Lung (tissue), 12 donors: Measurements from ENCODE around the gene IL4. TPM values are rescaled to one million over a fixed set of nuclear protein-coding genes. Genes with fewer than 3 reads are reported as not detected.

ENCODE experiments used
- ATAC-seq: fragments of 200-7000 bp; cut with Tn5 transposase; one replicate; pipeline ENCODE4 v1.9.1; 2020; ENCODE audit warnings: moderate number of reproducible peaks; ENCODE audit not compliant: insufficient read depth, low FRiP score
- DNase-seq, 3 donors: peaks; one replicate each; pipeline ENCODE4 v3.0.0-alpha.2; 2013 to 2017
- H3K27ac ChIP-seq, 2 donors: one replicate each; pipeline ENCODE4 v1.5.1; 2013; ENCODE audit warnings: mild to moderate bottlenecking in 2 of 2, moderate library complexity in 2 of 2, control low read depth in 1 of 2, inconsistent platforms in 1 of 2, low read depth in 1 of 2, low read length in 1 of 2
- H3K27me3 ChIP-seq, 3 donors: one replicate each; pipeline ENCODE4 v1.5.1; 2013; ENCODE audit warnings: low read length in 2 of 3; ENCODE audit not compliant: control insufficient read depth in 3 of 3, insufficient read depth in 3 of 3
- H3K36me3 ChIP-seq, 4 donors: one replicate each; pipeline ENCODE4 v1.5.1; 2013; ENCODE audit warnings: low read length in 4 of 4, mild to moderate bottlenecking in 1 of 4, moderate library complexity in 1 of 4; ENCODE audit not compliant: control insufficient read depth in 4 of 4, insufficient read depth in 4 of 4
- H3K4me1 ChIP-seq, 5 donors: one replicate each; pipeline ENCODE4 v1.5.1; 2013; ENCODE audit warnings: low read length in 5 of 5, mild to moderate bottlenecking in 2 of 5, moderate library complexity in 1 of 5; ENCODE audit not compliant: control insufficient read depth in 5 of 5, insufficient read depth in 5 of 5
- H3K4me3 ChIP-seq: one replicate; pipeline ENCODE4 v1.5.1; 2013; ENCODE audit warnings: mild to moderate bottlenecking, control low read depth, moderate library complexity
- H3K9ac ChIP-seq, 2 donors: one replicate each; pipeline ENCODE4 v1.5.1; 2013; ENCODE audit warnings: low read length in 2 of 2, control low read depth in 1 of 2; ENCODE audit not compliant: insufficient read depth in 1 of 2
- H3K9me3 ChIP-seq, 4 donors: one replicate each; pipeline ENCODE4 v1.5.1; 2013; ENCODE audit warnings: low read length in 3 of 4, mild to moderate bottlenecking in 1 of 4, moderate library complexity in 1 of 4; ENCODE audit not compliant: control insufficient read depth in 4 of 4, insufficient read depth in 3 of 4
- CTCF ChIP-seq: IDR thresholded peaks from 2 replicates; pipeline ENCODE4 v1.5.1; 2012; ENCODE audit warnings: mild to moderate bottlenecking; ENCODE audit errors: control extremely low read depth, extremely low read depth
- WGBS, 2 donors: extraction: QIAGEN DNeasy Blood & Tissue Kit; methylation state at CpG; one replicate each; pipeline ENCODE4 v1.1.7; 2013; 5-methylcytosine and 5-hydroxymethylcytosine counted together
- polyA plus RNA-seq, 2 donors: library from polyadenylated mRNA; stranded (reverse); fragments of 200-250 nt; gene quantifications; one replicate each; pipeline ENCODE4 v1.2.1, GENCODE V29; 2013
- total RNA-seq, 2 donors: library from RNA; depleted of rRNA in 1 of 2; stranded (reverse); fragments of >200 nt in 1 of 2; gene quantifications; one replicate each; pipeline ENCODE4 v1.2.1, GENCODE V29; 2014 to 2021
- donor health status: control.
- donor health status: control.
- donor health status: Bipolar disorder and iron deficiency.
- donor health status: healthy.
- donor health status: DM: yes; HTN: yes; CAD: no.

Gene IL4
- total and polyA plus RNA-seq, 4 donors: not detected

DNA sequence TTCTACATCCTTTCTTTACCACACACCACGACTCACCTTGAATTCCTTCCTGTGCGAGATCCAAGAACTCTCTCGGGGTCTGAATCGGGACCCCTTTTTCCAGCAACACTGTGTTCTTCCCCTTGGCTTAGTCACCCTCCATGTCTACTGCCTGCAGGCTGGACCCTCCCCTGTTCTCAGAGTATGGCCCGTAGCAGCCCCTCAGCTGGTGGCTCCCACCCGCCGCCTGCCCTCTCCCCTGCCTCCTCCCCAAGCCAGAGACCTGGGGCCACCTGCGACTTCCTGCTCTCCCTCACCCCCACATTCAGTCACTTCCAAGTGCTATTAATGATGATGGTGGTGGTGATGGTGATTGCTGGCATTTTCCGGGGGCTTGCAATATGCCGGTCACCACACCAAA lies 6.5 kb upstream of the IL4 start:
- 89 to 94% methylated on average over 10 of the region's 10 CpGs for WGBS, 2 donors
- no peak overlapping the region for H3K9ac ChIP-seq
- no peak for TF ChIP-seq CTCF
- H3K4me3 ChIP-seq: no peak overlapping the region
- ATAC-seq (no peak), DNase-seq (no peak)
- H3K27ac ChIP-seq: no peak overlapping the region
- peaks cover 0 to 13% (median 0%) of the 10 kb centered on the region in 5 donors for H3K4me1 ChIP-seq
- H3K9me3 ChIP-seq: no peaks in the 10 kb centered on the region
- no peaks in the 10 kb centered on the region for H3K36me3 ChIP-seq
- no peaks in the 10 kb centered on the region for H3K27me3 ChIP-seq

- no peak for TF ChIP-seq CTCF
- H3K4me1 ChIP-seq: peaks cover 0 to 12% (median 0%) of the 10 kb centered on the region in 5 donors
- H3K4me3 ChIP-seq: no peak overlapping the region
- ATAC-seq: no peak
- no peaks in the 10 kb centered on the region for H3K9me3 ChIP-seq
- H3K36me3 ChIP-seq: no peaks in the 10 kb centered on the region
- DNase-seq: no peak
- H3K27me3 ChIP-seq: no peaks in the 10 kb centered on the region
- WGBS, 2 donors: 84 to 90% methylated on average over 22 of the region's 22 CpGs
- no peak overlapping the region for H3K27ac ChIP-seq
- H3K9ac ChIP-seq: no peak overlapping the region
These were observed 5.8 kb upstream of the IL4 start for GRCh38 chr5:132667761-132668705.

DNA sequence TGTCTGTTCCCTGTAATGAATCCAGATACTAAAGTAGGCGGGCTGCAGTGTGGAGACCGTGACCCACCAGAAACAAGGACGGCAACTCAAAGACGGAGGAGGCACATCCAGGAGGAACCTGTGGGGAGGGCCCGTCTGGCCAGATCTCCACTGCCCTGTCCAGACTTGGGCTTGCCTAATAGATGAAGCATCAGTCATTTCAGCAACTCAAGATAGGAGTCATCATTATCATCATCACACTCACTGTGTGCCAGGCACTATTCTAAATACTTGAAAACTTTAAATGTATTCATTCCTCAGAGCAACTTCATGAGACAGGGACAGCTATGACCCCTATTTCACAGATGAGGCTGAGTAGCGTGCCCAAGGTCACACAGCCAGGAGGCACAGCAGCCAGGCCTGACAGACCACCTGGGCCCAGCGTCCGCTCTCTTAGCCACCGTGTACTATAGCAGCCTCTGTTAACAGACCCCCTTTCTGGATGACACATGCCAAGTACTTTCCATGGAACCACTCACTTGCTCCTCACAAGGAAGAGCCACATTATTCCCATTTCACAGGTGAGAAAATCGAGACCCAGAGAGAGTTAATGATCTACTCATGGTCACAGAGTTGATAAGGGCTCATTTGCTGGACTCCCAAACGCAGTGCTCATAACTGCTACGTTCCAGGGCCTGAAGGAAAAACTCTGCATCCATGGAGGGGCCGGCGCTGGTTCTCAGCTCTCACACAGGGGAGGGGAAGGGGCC lies 4.9 kb upstream of the IL4 start:
- peaks cover 0 to 3% (median 0%) of the 10 kb centered on the region in 5 donors for H3K4me1 ChIP-seq
- TF ChIP-seq CTCF: no peak
- 92 to 96% methylated on average over 14 of the region's 14 CpGs for WGBS, 2 donors
- H3K9me3 ChIP-seq: no peaks in the 10 kb centered on the region
- H3K27me3 ChIP-seq: no peaks in the 10 kb centered on the region
- no peak overlapping the region for H3K9ac ChIP-seq
- H3K27ac ChIP-seq: no peak overlapping the region
- no peak for DNase-seq
- no peak overlapping the region for H3K4me3 ChIP-seq
- no peaks in the 10 kb centered on the region for H3K36me3 ChIP-seq
- ATAC-seq: no peak
